GM23248 (cell line): ENCODE data around the gene RERE.

Experiments
- EZH2 ChIP-seq: fragments of 200-600 bp; sonication (generic); IDR thresholded peaks from 2 replicates; pipeline ENCODE4 v1.6.1; 2018; ENCODE audit warnings: antibody characterized with exemption, mild to moderate bottlenecking; ENCODE audit not compliant: insufficient read depth, poor library complexity, severe bottlenecking
- EZH2phosphoT487 ChIP-seq: fragments of 200-600 bp; sonication (generic); IDR thresholded peaks from 2 replicates; pipeline ENCODE4 v1.6.1; 2018; ENCODE audit warnings: antibody characterized with exemption, moderate library complexity, mild to moderate bottlenecking, low read depth; ENCODE audit not compliant: insufficient read depth

DNA sequence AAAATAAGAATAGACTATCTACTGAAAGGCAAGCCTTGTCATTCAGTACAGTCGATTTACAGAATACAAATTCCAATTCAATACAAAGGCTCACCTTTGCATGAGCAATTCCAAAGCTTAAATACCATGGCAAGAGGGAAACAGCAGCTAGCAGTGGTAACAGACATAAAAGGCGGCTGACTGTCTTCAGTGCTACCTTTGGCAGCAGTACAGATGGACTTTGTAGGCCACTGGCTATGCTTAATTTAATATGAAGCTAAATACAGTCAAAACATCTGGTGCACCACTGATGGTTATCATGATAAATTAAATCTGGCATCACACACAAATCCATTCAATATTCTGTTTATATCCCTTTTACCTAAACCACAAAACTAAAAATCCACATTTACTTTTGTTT is 62.4 kb downstream of the RERE start:
- TF ChIP-seq EZH2 (no peak), EZH2phosphoT487 (no peak)
